OCI-M2 (cell line): ENCODE data around the gene SEMA3F.

Source experiments
- DNase-seq: peaks from one replicate; lab custom pipeline; 2025; ENCODE audit not compliant: unreplicated experiment; lab: John Stamatoyannopoulos, UW

SEMA3F gene

DNA sequence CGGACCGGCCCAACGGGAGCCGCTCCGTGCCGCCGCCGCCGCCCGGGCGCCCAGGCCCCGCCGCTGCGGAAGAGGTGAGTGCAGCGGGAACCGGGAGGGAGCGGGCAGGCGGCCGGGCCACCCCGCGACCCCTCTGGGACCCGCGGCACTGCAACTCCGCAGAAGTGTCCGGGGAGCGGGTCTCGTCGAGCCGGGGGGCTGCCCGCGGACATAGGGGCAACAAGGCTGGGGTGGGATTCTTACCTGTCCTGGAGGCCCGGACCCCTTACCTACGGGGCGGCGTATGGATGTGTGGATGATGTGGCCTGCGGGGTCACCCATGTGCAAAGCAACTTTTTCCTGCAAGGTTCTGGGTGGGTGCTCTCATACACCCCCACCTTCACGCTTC lies 361 bp downstream of the SEMA3F start:
- DNase-seq: no peak

DNA sequence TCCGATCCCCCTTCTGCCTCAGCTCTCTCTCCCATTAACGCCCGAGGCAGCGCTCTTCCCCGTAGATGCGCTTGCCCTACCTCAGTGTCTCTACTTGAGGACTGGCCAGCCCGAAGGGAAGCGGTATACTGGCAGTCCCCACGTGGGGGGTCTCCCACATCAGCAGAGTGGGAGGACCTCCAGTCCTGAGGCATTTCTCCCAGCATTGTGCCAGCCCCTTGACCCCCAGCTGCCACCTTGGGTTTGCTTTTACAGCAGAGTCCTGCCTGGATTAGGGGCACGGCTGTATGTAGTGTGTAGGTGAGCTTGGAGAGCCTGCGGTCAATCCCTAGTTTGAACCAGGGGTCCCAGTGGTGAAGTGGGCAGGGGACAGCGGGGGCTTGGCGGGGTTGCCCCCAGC lies 767 bp downstream of the SEMA3F start:
- DNase-seq: no peak

GRCh38 chr3:50156549-50157493 lies 1.7 kb downstream of the SEMA3F start:
- no peak for DNase-seq

- no peak for DNase-seq
Observed at GRCh38 chr3:50157827-50158529, 2.9 kb downstream of the SEMA3F start.

DNA sequence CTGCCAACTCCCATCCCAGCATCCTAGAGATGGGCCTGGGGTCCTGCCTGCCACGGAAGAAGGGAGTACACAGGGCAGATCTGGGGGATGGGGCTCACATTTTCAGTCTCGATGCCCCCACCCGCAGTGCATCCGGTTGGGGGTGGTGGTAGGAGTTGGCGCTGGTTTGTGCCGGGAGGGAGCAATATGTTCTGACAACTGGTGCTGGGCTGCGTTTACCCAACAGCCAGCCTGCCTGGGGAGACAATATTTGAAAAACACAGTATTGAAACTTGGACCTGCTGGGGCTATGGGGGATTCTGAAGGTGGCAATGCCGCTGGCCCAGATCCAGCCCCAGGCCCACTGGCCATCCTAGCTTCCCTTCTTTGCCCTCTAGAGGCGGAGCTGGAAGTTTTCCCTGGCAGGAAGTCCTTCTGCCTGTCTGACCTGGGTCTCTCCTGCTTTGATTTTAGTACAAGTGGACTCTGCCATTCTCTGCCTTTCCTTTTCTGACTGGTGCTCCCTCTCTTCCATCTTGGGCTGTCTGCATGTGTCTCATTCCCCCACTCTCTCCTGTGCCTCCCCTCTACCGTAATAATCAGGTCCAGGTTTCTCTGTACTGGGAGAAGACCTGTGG lies 3.5 kb downstream of the SEMA3F start:
- no peak for DNase-seq

GRCh38 chr3:50160561-50160983 lies 5.4 kb downstream of the SEMA3F start:
- no peak for DNase-seq

- DNase-seq: no peak
Observed at GRCh38 chr3:50161320-50161719, 6.2 kb downstream of the SEMA3F start.

GRCh38 chr3:50162034-50162883 lies 7.1 kb downstream of the SEMA3F start:
- DNase-seq: no peak

GRCh38 chr3:50163572-50164455 lies 8.7 kb downstream of the SEMA3F start:
- no peak for DNase-seq

GRCh38 chr3:50164481-50164880 lies 9.4 kb downstream of the SEMA3F start:
- DNase-seq: no peak

DNA sequence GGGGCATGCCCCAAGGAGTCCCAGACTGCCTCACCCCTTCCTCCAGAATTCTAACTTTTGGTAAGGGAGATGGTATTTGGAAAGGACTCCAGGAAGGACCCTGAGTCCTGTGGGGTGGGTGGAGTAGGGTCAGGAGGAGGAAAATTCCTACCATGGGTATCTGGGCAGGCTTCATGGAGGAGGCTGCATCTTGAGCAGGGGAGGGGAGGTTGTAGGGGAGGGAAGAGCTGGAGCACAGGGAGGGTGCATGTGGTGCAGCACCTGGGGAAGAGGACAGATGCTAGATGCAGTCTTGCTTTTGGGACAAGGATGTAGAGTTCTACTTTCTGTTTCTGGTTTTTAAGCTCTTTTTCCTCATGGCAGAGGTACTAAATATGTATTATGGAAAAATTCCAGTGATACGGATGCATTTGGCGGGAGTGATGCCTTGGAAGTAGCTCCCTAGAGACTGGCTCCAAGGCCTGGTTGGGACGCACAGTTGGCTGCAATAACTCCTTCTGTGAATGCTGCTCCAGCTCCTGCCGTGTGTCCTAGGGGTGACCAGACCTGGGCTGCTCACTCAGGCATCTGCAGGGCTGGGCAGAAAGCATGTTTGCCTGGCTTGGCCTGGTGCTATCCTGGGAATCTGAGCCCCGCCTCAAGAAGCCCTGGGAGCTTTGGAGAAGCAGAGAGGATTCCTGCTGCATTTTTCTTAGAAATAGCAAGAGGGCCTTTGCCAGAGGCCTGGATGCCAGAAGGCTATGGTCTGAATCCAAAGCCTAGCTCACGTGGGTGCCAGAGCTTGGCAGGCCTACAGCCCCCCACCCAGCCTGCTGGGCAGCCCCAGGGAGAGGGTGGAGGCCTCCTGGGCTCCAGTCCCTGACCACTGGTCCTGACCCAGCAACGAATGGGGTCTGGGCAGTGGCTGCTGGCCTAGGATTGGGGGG lies 10.1 kb downstream of the SEMA3F start:
- DNase-seq: no peak

- no peak for DNase-seq
Observed at GRCh38 chr3:50165910-50166538, 10.9 kb downstream of the SEMA3F start.

GRCh38 chr3:50166620-50167019 lies 11.5 kb downstream of the SEMA3F start:
- no peak for DNase-seq

DNA sequence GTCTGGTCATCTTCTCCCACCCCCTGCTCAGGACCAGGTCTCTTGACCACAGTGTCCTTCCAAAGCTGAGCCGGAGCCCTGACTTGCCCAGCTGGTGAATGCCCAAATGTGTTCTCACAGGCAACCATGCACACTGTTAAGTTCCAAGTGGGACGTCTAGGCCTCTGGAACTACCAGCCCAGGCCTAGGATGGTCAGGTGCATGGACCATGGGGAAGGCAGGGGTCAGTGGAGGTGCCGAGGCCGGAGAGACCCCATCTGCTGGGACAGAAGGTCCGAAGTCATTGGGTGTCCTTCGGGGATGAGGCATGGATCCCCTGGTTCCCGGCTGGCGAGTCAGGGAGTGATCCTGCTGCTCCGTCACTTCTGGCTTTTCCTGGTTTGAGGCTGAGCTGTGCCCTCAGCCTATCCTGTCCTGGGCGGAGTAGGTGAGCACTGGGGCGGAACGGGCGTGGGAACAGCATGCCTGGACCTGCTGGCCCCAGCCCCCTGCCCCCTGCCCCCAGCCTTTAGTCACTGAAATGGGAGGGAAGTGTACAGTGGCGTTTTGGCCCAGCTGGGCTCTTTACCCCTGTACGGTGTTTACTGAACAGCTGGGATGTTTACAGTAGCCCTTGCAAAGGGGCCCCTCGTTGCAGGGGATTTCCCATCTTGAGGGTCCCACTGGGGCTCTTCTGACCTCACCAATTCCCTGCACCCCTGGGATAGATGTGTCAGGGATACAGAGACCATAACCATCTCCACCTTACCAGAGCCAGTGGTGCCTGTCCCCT lies 12.1 kb downstream of the SEMA3F start:
- no peak for DNase-seq

- no peak for DNase-seq
Observed at GRCh38 chr3:50167841-50168209, 12.7 kb downstream of the SEMA3F start.

GRCh38 chr3:50168388-50168787 lies 13.3 kb downstream of the SEMA3F start:
- no peak for DNase-seq

DNA sequence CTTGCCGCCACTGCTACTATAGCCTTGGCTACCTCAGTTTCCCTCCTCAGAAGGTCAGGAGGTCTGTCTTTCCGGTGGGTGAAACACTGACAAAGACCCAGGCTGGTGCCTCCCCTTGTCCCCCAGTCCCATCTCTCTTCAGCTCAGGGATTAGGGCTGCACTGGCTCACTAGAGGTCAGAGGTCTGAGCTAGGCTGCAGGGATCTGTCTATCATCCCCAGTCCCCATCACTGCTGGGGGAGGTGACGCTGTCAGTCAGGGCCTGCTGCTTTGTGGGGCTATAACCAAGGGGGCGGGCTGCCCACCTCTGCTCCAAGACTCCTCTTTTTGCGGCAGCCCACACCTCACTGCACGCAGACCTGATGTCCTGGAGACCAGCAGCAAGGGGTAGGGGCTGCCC lies 13.7 kb downstream of the SEMA3F start:
- no peak for DNase-seq
